Measurements from ENCODE around the gene ESR2.
A peak's percentile ranks its signal among the peaks of the same experiment; 100 is the strongest.
"Not testable (repeated sequence)": the region's sequence is repeated elsewhere in the genome, so short reads cannot be mapped to it uniquely, and the experiment has no call there.

ESR2 gene

DNA sequence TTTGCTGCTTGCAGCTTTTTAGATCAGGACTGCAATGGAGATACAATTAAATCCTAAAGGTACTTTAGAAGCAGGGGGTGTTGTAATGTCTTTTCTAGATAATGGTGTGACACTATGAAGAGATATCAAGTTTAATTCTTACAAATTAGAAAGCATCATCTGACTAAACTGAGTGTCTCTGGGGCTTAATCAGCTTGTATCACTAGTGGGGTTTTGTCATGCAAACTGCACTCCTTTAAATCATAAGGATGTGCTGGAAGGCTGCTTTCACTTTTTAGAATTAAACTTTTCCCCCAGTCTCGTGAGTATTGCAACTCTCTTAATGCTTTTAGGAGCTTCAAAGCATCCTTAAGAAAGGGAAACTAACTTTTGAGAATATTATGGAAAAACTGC lies 218.6 kb downstream of the ESR2 start:
- no peak for DNase-seq

DNA sequence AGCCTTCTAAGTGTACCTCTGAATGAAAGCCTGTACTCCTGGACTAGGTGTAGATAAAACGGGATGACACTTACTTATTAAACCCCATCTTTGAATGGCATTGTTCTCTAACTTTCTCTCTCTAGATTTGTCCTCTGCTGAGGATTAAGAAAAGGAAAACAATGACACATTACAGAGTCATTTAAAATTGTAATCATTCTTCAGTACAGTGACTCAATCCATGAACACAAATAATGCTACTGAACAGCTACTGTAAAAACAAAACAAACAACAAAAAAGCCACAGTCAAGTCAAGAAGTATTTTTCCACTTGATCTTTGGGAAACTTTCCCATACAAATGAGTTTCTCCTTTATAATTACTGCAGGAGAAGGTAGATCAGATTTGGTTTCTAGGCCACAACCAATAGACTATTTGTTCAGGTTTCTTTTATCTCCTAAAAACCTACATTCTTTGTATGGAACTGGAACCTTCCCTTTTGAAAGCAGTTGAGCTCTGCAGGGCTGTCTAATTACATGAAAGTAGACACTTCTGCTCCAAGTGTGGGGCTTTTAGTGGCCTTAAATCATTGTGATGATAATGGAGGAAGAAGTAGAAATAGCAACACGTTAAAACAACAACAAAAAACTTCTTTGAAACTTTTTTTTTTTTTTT lies 219.1 kb downstream of the ESR2 start:
- no peak for DNase-seq

DNA sequence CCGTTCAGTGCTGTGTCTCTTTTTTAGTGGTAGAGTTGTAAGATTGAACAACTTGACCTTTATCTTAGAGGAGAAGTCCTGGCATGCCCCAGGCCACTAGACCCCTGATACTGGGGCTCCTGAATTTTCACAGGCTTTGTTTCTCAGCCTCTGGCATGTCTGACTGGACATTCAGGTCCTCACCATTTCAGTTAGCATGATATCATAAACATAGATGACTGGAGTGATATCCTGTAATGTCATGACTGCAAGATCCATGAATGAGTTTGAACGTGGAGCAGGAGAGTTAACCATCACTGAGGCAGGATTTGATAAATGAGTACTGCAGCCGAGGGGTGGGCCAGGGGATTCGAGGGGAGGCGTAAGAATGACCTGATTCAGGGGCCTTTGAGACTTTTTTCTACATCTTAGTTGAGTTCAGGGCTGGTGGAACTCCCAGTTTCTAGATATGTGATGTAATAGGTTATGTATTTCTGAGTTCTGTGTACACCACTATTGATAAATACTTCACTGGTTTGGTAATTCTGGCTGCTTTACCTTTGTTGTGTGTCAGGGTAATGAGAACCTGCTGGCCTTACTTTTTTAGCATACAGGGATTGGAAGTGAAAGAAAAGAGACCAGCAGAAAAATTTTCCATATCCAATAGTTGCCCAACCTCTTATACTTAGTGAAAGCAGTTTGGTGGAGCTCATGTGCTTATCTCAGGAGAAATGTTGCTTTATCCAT lies 224.4 kb downstream of the ESR2 start:
- DNase-seq, result no peak

DNA sequence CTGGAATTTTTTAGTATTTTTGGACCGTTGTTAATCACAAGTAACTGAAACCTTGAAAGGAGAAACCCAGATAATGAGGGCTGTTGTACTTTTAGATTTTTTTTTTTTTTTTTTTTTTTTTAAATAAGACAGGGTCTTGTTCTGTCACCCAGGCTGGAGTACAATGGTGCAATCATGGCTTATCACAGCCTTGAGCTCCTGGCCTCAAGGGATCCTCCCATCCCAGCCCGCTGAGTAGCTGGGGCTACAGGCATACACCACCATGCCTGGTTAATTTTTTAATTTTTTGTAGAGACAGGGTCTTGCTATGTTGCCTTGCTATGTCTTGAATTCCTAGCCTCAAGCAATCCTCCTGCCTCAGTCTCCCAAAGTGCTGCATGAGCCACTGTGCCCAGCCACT lies 229.7 kb downstream of the ESR2 start:
- no peak for DNase-seq

- peak; percentile 8 for DNase-seq
Measured at GRCh38 chr14:64062381-64063115, 231.6 kb downstream of the ESR2 start.

GRCh38 chr14:64061706-64062105 lies 232.5 kb downstream of the ESR2 start:
- DNase-seq, result no peak

GRCh38 chr14:64061115-64061514 lies 233.1 kb downstream of the ESR2 start:
- no peak for DNase-seq

DNA sequence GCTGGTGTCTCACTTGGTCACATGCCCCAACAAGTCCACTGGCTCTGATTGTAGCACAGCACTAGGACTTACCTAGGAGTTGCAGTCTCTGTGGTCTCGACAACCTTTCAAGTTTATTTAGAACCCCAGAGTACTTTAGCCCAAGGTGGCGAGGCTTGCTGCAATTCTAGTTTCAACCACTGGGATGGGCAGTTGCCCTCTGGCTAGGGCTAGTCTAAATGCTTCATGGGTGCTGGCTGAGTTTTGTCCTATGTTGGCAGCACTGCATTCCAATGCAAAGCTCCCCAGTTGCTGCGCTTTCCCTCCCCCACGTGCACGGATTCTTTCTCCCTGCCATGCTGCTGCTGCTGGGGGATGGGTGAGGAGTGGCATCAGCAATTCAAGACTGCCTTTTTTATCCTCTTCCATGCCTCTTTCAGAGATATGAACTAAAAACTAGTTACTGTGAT lies 233.5 kb downstream of the ESR2 start:
- DNase-seq, result no peak

DNA sequence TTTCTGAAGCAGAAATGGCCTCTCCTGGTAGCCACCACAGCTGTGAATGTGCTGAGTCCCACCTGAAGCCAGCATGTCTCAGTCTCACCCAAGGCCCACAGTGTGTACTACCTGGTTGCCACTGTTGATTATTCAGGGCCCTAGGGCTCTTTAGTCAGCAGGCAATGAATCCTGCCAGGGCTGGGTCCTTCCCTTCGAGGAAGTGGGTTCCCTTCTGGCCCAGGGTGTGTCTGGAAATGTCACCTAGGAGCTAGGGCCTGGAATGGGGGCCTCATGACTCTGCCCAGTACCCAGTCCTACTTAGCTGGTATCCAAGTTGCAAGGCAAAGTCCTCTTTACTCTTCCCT lies 234.0 kb downstream of the ESR2 start:
- DNase-seq, result no peak

DNA sequence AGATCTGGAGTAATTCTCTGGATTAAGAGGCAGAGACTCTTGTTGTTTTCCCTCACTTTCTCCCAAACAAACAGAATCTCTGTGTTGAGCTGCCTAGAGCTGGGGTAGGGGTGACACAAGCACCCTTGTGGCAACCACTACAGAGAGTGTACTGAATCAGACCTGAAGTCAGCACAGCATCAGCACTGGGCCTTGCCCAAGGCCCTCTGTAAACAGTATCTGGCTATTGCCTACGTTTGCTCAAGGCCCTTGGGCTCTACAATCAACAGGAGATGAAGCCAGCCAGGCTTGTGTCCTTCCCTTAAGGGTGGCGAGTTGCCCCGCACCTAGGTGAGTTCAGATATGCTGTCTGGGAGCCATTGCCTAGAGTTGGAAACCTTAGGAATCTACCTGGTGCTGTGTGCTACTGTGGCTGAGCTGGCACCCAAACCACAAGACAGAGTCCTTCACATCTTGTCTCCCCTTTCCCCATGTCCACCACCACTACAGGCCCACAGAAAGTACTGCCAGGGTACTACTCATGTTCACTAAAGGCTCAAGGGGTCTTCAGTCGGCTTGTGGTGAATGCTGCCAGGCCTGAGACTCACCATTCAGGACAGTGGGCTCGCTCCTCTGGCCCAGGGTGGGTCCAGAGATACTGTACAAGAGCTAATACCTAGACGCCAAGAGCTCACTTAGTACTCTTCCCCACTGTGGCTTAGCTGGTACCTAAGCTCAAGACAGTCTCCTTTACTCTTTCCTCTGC lies 234.5 kb downstream of the ESR2 start:
- DNase-seq, result no peak

DNA sequence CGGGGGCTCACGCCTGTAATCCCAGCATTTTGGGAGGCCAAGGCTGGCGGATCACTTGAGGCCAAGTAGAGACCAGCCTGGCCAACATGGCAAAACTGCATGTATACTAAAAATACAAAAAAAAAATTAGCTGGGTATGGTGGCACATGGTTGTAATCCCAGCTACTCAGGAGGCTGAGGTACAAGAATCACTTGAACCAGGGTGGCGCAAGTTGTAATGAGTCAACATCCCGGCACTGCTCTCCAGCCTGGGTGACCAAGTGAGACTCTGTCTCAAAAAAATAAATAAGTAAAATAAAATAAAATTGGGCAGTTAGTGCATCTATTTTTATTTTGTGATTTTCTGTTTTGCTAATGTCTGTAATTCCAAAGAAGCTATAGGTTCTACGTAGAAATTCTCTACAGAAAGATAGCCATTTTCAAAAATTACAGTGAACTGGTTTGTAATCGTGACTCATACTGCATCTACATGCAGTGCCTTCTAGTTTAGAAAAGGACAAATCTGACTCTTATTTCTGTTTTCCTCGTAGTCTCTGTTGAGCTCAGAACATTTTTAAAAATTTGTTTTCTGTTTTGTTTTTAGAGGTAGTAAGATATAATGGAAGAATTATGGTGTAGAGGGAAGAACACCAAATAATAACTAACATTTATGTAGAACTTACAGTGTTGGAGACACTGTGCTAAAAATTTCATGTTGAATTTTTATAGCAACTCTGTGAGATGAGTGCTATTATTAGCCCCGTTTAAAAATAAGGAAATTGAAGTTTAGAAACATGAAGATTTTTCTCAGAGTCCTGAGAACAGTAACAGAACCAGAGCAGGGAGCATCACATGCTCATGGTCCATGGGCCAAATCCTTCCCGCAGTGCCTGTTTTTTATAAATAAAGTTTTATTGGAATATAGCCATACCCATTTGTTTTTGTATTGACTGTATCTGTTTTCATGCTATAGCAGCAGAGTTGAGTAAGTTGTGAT lies 240.2 kb downstream of the ESR2 start:
- DNase-seq, result no peak

GRCh38 chr14:64049616-64050381 lies 244.4 kb downstream of the ESR2 start:
- no peak for DNase-seq

- no peak for DNase-seq
Measured at GRCh38 chr14:64045091-64045490, 249.1 kb downstream of the ESR2 start.

DNA sequence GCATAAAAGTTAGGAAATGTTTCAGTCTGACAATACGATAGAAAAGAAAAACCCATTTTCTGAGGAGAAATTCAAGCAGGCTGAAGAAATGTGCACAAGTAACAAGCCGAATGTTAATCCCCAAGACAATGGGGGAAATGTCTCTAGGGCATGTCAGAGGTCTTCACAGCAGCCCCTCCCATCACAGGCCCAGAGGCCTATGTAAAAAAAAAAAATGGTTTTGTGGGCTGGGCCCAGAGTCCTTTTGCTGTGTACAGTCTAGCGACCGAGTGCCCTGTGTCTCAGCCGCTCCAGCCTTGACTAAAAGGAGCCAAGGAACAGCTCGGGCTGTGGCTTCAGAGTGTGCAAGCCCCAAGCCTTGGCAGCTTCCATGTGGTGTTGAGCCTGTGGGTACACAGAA lies 250.9 kb downstream of the ESR2 start:
- DNase-seq, result not testable (repeated sequence)

GRCh38 chr14:64040044-64040443 lies 254.1 kb downstream of the ESR2 start:
- DNase-seq, result no peak

GRCh38 chr14:64038841-64039542 lies 255.2 kb downstream of the ESR2 start:
- DNase-seq, result no peak

DNA sequence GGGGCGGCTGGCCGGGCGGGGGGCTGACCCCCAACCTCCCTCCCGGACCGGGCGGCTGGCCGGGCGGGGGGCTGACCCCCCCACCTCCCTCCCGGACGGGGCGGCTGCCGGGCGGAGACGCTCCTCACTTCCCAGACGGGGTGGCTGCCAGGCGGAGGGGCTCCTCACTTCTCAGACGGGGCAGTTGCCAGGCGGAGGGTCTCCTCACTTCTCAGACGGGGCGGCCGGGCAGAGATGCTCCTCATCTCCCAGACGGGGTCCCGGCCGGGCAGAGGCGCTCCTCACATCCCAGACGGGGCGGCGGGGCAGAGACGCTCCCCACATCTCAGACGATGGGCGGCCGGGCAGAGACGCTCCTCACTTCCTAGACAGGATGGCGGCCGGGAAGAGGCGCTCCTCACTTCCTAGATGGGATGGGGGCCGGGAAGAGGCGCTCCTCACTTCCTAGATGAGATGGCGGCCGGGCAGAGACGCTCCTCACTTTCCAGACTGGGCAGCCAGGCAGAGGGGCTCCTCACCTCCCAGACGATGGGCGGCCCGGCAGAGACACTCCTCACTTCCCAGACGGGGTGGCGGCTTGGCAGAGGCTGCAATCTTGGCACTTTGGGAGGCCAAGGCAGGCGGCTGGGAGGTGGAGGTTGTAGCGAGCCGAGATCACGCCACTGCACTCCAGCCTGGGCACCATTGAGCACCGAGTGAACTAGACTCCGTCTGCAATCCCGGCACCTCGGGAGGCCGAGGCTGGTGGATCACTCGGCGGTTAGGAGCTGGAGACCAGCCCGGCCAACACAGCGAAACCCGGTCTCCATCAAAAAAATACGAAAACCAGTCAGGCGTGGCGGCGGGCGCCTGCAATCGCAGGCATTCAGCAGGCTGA lies 256.1 kb downstream of the ESR2 start:
- DNase-seq, result not testable (repeated sequence)

DNA sequence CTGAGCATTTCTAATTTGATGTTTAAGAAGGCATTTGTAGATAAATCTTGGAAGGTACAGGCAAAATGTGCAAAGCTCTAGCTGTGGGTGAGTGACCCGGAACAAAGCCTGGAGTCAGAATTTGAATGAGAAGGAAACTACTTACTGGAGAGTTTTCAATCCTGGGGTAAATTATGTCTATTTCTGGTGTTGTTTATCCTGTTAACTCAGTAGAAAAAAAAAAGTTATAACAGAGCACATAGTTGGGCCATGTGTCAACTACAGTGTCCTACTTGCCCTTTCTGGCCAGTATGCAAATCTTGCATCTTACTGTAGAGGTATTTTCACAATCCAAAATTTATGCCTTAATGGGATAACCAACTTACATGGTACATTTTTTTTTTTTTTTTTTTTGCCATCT lies 259.0 kb downstream of the ESR2 start:
- DNase-seq, result no peak
